ENCODE results near the gene RALGAPB.

Gene RALGAPB

GRCh38 chr20:38617830-38618196 lies 145.2 kb downstream of the RALGAPB start:
- DNase-seq = no peak

DNA sequence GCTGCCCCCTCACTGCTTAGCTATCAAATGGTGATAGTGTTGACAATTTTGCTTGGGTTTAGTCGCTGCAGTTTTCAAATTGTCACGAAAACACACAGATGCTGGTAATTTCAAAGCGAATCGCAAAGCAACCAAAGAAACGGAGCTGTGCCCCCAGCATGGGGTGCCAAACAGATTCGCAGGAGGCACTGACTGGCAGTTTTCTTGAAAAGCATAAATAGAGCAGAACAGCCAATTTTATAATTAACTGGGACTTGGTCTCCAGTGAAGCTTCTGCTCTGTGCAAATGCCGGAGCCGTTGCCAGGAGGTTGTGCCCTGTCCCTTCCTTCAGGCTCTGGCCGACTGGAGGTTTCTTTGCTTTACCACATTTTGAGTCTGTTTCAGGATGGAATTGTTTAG lies 147.8 kb downstream of the RALGAPB start:
- DNase-seq = no peak

- no peak for DNase-seq
Observed at GRCh38 chr20:38623061-38623460, 150.4 kb downstream of the RALGAPB start.

DNA sequence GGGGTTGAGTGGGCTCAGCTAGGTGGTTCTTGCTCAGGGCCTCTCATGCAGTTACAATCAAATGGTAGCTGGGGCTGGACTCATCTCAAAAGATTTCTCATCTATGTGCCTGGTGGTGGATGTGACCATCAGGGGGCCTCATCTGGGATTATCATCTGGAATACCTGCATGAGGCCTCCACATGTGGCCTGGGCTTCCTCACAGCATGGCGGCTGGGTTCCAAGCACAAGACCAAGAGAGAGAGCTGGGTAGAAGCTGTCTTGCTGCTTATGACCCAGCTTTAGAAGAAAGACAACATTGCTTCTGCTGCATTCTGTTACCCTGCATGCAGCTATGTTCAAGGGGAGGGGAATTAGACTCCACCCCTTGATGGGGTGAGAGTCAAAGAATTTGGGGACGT lies 151.4 kb downstream of the RALGAPB start:
- no peak for DNase-seq

- DNase-seq = no peak
Observed at GRCh38 chr20:38625896-38626295, 153.3 kb downstream of the RALGAPB start.

- DNase-seq = no peak
Observed at GRCh38 chr20:38626921-38627659, 154.4 kb downstream of the RALGAPB start.

Measured in NCI-H1930 (cell line).